Brain microvascular endothelial cell (primary cell): ENCODE measurements around the gene ZSWIM1.

Experiments used
- DNase-seq: peaks from one replicate; pipeline ENCODE4 v3.0.0-alpha.2; 2020
- H3K27ac ChIP-seq: fragments of 250-450 bp; sonication (Bioruptor Pico); 2 replicates; pipeline ENCODE4 v1.5.1; 2020; ENCODE audit warnings: mild to moderate bottlenecking, moderate library complexity
- H3K27me3 ChIP-seq: fragments of 250-450 bp; sonication (Bioruptor Pico); replicated peaks from 2 replicates; pipeline ENCODE4 v1.5.1; 2020; ENCODE audit warnings: mild to moderate bottlenecking
- H3K36me3 ChIP-seq: fragments of 250-450 bp; sonication (Bioruptor Pico); replicated peaks from 2 replicates; pipeline ENCODE4 v1.5.1; 2020; ENCODE audit warnings: mild to moderate bottlenecking
- H3K4me3 ChIP-seq: 2 replicates; pipeline ENCODE4 v1.5.1; 2011; ENCODE audit warnings: low read depth, mild to moderate bottlenecking, control low read depth, low read length, moderate library complexity
- CTCF ChIP-seq: IDR thresholded peaks from 2 replicates; pipeline ENCODE4 v1.5.1; 2011; ENCODE audit warnings: low read depth, mild to moderate bottlenecking, moderate library complexity, low read length, control low read depth, inconsistent platforms; ENCODE audit errors: missing control alignments
- in situ Hi-C: cut with HindIII; loops from 2 replicates; pipeline ENCODE4 v1.10.0; 2017; ENCODE audit warnings: low sequenced_read_pairs, low pct_ligation_motif_present

The ZSWIM1 gene

DNA sequence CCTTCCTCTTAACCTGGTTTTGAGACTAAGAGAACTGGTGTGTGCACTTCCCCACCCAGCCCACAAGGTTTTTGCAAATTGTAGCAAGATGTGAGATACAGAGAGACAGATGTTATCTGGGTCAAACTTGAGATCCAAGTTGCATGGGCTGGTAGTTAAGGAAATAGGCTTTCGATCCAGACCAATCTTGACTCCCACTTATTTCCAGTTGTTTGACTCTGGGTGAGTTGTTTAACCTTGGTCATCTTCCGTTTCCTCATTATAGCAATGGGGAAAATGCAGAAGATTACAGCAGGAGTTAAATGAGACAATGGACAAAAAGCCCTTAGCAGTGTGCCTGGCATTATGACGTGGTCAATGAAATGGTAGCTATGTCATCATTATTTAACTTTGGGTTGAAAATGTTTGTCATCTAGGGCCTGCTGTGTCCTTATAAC, 45.7 kb upstream of the ZSWIM1 start:
- H3K27me3 ChIP-seq, result no peaks in the 10 kb centered on the region
- in situ Hi-C loops, result no loop called here
- no peak overlapping the region for H3K4me3 ChIP-seq
- TF ChIP-seq CTCF, result no peak
- peaks cover 7% of the 10 kb centered on the region for H3K36me3 ChIP-seq
- DNase-seq, result no peak
- H3K27ac ChIP-seq, result no peak overlapping the region

DNA sequence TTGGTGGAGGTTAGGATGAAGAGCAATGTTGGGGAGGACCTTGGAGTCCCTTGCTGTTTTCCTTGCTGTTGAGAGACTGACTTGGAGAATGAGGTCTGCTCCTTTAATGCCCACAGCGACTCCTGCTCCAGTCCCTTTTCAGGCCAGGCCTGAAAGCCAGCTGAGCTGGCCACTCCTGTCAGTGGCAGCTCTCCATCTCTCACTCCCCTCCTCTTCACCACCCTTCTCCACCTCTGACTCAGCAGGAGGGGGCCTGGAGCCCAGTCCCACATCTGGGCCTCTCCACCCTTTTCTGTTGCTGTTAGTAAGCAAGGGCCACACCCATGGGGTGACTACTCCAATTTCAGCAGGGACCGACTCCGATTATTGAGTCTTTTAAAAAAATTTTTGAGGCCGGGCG, 45.2 kb upstream of the ZSWIM1 start:
- H3K27me3 ChIP-seq, result no peaks in the 10 kb centered on the region
- no peak for TF ChIP-seq CTCF
- in situ Hi-C loops, result no loop called here
- no peak overlapping the region for H3K27ac ChIP-seq
- H3K4me3 ChIP-seq, result no peak overlapping the region
- peaks cover 9% of the 10 kb centered on the region for H3K36me3 ChIP-seq
- no peak for DNase-seq

DNA sequence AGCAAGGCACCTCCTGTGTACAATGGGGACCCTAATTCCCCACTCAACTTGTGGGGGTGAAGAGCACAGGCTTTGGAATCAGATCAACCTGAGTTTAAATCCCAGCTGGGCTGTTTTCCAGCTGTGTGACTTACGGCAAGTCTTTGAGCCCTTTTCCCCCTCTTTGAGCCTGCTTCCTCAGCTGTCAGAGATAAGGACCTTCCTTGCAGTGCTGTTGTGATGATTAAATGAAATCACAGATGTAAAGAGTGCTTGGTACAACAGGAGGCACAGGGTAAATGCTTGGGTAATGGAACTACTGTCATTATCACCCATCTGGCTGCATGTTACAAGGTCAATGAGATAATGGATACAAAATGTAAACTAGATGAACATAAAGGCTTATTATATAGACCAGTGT, 44.2 kb upstream of the ZSWIM1 start:
- no peak for TF ChIP-seq CTCF
- Histone ChIP-seq H3K4me3 (no peak overlapping the region), H3K27me3 (no peaks in the 10 kb centered on the region), H3K27ac (no peak overlapping the region), H3K36me3 (peaks cover 10% of the 10 kb centered on the region)
- in situ Hi-C loops, result no loop called here
- no peak for DNase-seq

- no peak overlapping the region for H3K27ac ChIP-seq
- in situ Hi-C loops, result no loop called here
- H3K27me3 ChIP-seq, result no peaks in the 10 kb centered on the region
- TF ChIP-seq CTCF, result no peak
- DNase-seq, result no peak
- peaks cover 24% of the 10 kb centered on the region for H3K36me3 ChIP-seq
- no peak overlapping the region for H3K4me3 ChIP-seq
Observed at GRCh38 chr20:45840700-45841198, 40.3 kb upstream of the ZSWIM1 start.

- no peak overlapping the region for H3K4me3 ChIP-seq
- no peak for TF ChIP-seq CTCF
- in situ Hi-C loops, result no loop called here
- no peak for DNase-seq
- H3K27me3 ChIP-seq, result no peaks in the 10 kb centered on the region
- no peak overlapping the region for H3K27ac ChIP-seq
- peaks cover 28% of the 10 kb centered on the region for H3K36me3 ChIP-seq
Observed at GRCh38 chr20:45841407-45842129, 39.5 kb upstream of the ZSWIM1 start.
